Measurements from ENCODE around the gene NAALADL2.

DNA sequence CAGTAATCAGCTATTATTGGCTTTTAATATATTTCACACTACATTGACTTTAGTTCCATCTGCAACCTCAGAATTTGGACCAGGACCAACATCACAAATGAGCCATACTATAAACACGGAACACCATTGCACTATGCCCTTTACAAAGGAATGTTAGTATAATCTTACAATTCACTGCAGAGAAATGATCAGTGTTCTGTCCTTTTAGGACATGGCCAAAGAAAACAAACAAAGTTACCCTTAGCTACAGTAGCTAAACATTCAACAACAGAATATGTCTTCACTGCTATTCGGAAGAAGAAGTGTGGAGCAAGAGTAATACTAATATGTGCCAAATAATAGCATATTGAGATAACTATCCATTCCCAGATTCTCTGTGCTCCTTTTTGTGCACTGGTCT, 90.4 kb downstream of the NAALADL2 start:
- TF ChIP-seq, protein P1, sequence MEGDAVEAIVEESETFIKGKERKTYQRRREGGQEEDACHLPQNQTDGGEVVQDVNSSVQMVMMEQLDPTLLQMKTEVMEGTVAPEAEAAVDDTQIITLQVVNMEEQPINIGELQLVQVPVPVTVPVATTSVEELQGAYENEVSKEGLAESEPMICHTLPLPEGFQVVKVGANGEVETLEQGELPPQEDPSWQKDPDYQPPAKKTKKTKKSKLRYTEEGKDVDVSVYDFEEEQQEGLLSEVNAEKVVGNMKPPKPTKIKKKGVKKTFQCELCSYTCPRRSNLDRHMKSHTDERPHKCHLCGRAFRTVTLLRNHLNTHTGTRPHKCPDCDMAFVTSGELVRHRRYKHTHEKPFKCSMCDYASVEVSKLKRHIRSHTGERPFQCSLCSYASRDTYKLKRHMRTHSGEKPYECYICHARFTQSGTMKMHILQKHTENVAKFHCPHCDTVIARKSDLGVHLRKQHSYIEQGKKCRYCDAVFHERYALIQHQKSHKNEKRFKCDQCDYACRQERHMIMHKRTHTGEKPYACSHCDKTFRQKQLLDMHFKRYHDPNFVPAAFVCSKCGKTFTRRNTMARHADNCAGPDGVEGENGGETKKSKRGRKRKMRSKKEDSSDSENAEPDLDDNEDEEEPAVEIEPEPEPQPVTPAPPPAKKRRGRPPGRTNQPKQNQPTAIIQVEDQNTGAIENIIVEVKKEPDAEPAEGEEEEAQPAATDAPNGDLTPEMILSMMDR (IDR thresholded peaks at IDR 0.05), result no peak
- no peak for TF ChIP-seq POLR2A (IDR thresholded peaks at IDR 0.05)
